ENCODE measurements around the gene ARHGAP8. TPM values are rescaled to one million over a fixed set of nuclear protein-coding genes. Genes with fewer than 3 reads are reported as not detected.
"Not testable (repeated sequence)": the region's sequence is repeated elsewhere in the genome, so short reads cannot be mapped to it uniquely, and the experiment has no call there.

ARHGAP8 gene
- total and polyA plus RNA-seq, 8 donors, result 7.8 to 63.6 (median 11.3) TPM

GRCh38 chr22:44737406-44738346 is 14.7 kb upstream of the ARHGAP8 start:
- H3K4me1 ChIP-seq, result peaks cover 0 to 35% (median 15%) of the 10 kb centered on the region in 4 donors
- WGBS, 5 donors, result 54 to 73% (median 55%) methylated on average over 23 to 32 of the region's 32 CpGs
- no peaks in the 10 kb centered on the region for H3K9me3 ChIP-seq
- no peak overlapping the region for H3K4me3 ChIP-seq
- H3K36me3 ChIP-seq, result no peaks in the 10 kb centered on the region
- no peak for TF ChIP-seq POLR2AphosphoS5 (IDR thresholded peaks at IDR 0.05)
- no peak for TF ChIP-seq CTCF (IDR thresholded peaks at IDR 0.05)
- no peak for TF ChIP-seq EP300 (IDR thresholded peaks at IDR 0.05)
- TF ChIP-seq POLR2A (IDR thresholded peaks at IDR 0.05), result no peak
- peak overlapping the region in 2 of 5 donors; percentile 20 to 50 for H3K27ac ChIP-seq
- intact Hi-C loops (cut with DNase I; ENCODE audit: low total_unique reads), result loop anchor here (5.0 kb wide), 1 partner anchor 40 kb away; no protein-coding TSS in a partner anchor
- peaks cover 0 to 44% (median 0%) of the 10 kb centered on the region in 3 donors for H3K27me3 ChIP-seq
- DNase-seq, result no peak

- intact Hi-C loops (cut with DNase I; ENCODE audit: low total_unique reads), result loop anchor here (5.0 kb wide), 1 partner anchor 41 kb away; no protein-coding TSS in a partner anchor
- TF ChIP-seq POLR2AphosphoS5 (IDR thresholded peaks at IDR 0.05), result peak in 1 of 3 donors; percentile 59
- TF ChIP-seq POLR2A (IDR thresholded peaks at IDR 0.05), result no peak
- TF ChIP-seq EP300 (IDR thresholded peaks at IDR 0.05), result no peak
- TF ChIP-seq CTCF (IDR thresholded peaks at IDR 0.05), result no peak
- Histone ChIP-seq H3K4me3 (no peak overlapping the region), H3K4me1 (peaks cover 0 to 35% (median 15%) of the 10 kb centered on the region in 4 donors), H3K27ac (peak overlapping the region in 2 of 5 donors; percentile 20 to 50), H3K36me3 (no peaks in the 10 kb centered on the region), H3K27me3 (peaks cover 0 to 50% (median 0%) of the 10 kb centered on the region in 3 donors), H3K9me3 (no peaks in the 10 kb centered on the region)
- 17 to 45% (median 23%) methylated on average over 14 of the region's 14 CpGs for WGBS, 5 donors
- peak; percentile 70 to 88 for DNase-seq
Measured at GRCh38 chr22:44738347-44738715, 14.0 kb upstream of the ARHGAP8 start.

GRCh38 chr22:44739024-44739423 is 13.4 kb upstream of the ARHGAP8 start:
- H3K27ac ChIP-seq, result peak overlapping the region in 2 of 5 donors; percentile 20 to 50
- H3K4me3 ChIP-seq, result no peak overlapping the region
- WGBS, 5 donors, result 50 to 88% (median 85%) methylated on average over 1 to 5 of the region's 5 CpGs
- H3K4me1 ChIP-seq, result peaks cover 0 to 35% (median 15%) of the 10 kb centered on the region in 4 donors
- H3K27me3 ChIP-seq, result peaks cover 0 to 51% (median 0%) of the 10 kb centered on the region in 3 donors
- intact Hi-C loops (cut with DNase I; ENCODE audit: low total_unique reads), result loop anchor here (5.0 kb wide), 1 partner anchor 42 kb away; no protein-coding TSS in a partner anchor
- H3K9me3 ChIP-seq, result no peaks in the 10 kb centered on the region
- DNase-seq, result no peak
- TF ChIP-seq EP300 (IDR thresholded peaks at IDR 0.05), result no peak
- TF ChIP-seq POLR2AphosphoS5 (IDR thresholded peaks at IDR 0.05), result no peak
- TF ChIP-seq POLR2A (IDR thresholded peaks at IDR 0.05), result no peak
- no peaks in the 10 kb centered on the region for H3K36me3 ChIP-seq

- peaks cover 0 to 35% (median 15%) of the 10 kb centered on the region in 4 donors for H3K4me1 ChIP-seq
- peak overlapping the region in 1 of 5 donors; percentile 50 for H3K27ac ChIP-seq
- intact Hi-C loops (cut with DNase I; ENCODE audit: low total_unique reads), result loop anchor here (5.0 kb wide), 1 partner anchor 42 kb away; no protein-coding TSS in a partner anchor
- DNase-seq, H3K9me3 ChIP-seq, H3K36me3 ChIP-seq, H3K4me3 ChIP-seq: not testable (repeated sequence)
- H3K27me3 ChIP-seq, result peaks cover 0 to 54% (median 0%) of the 10 kb centered on the region in 3 donors
- 35 to 57% (median 39%) methylated on average over 10 of the region's 10 CpGs for WGBS, 5 donors
Measured at GRCh38 chr22:44739666-44740065, 12.7 kb upstream of the ARHGAP8 start.

GRCh38 chr22:44740307-44740706 is 12.1 kb upstream of the ARHGAP8 start:
- Histone ChIP-seq H3K27ac (no peak overlapping the region), H3K36me3 (no peaks in the 10 kb centered on the region), H3K4me3 (no peak overlapping the region), H3K9me3 (no peaks in the 10 kb centered on the region), H3K4me1 (peaks cover 0 to 35% (median 15%) of the 10 kb centered on the region in 4 donors), H3K27me3 (peaks cover 0 to 57% (median 0%) of the 10 kb centered on the region in 3 donors)
- TF ChIP-seq CTCF (IDR thresholded peaks at IDR 0.05), result no peak
- DNase-seq, result no peak
- 75 to 89% (median 82%) methylated on average over 11 to 17 of the region's 17 CpGs for WGBS, 5 donors
- intact Hi-C loops (cut with DNase I; ENCODE audit: low total_unique reads), result no loop called here
